RPMI8226 (cell line): ENCODE data around the gene EARS2.
"Not testable (repeated sequence)": the region's sequence is repeated elsewhere in the genome, so short reads cannot be mapped to it uniquely, and the experiment has no call there.

Experiments used
- DNase-seq: peaks from one replicate; pipeline ENCODE4 v3.0.0-alpha.2; 2015

Gene EARS2

GRCh38 chr16:23504453-23505179 is 52.5 kb downstream of the EARS2 start:
- DNase-seq: no peak

GRCh38 chr16:23504076-23504452 is 53.1 kb downstream of the EARS2 start:
- no peak for DNase-seq

GRCh38 chr16:23502466-23502865 is 54.7 kb downstream of the EARS2 start:
- DNase-seq: no peak

DNA sequence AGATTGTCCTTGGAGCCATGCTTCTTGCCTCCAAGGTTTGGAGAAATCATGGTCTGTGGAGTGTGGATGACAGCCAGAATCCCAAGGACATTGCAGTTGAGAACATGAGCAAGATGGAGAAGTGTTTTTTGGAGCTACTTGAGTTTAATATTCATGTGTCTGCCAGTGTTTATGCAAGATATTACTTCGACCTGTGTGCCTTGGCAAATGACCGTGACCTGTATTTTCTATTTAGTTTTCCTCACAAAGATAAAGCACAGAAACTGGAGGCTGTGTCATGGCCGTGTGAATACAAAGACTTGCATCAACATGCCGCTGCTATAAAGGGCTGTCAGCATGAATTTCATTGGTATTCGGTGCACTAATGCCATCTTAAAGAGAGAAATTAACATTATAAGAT is 55.9 kb downstream of the EARS2 start:
- no peak for DNase-seq

GRCh38 chr16:23500862-23501225 is 56.3 kb downstream of the EARS2 start:
- no peak for DNase-seq

- no peak for DNase-seq
Measured at GRCh38 chr16:23500212-23500861, 56.8 kb downstream of the EARS2 start.

- no peak for DNase-seq
Measured at GRCh38 chr16:23499801-23500200, 57.3 kb downstream of the EARS2 start.

DNA sequence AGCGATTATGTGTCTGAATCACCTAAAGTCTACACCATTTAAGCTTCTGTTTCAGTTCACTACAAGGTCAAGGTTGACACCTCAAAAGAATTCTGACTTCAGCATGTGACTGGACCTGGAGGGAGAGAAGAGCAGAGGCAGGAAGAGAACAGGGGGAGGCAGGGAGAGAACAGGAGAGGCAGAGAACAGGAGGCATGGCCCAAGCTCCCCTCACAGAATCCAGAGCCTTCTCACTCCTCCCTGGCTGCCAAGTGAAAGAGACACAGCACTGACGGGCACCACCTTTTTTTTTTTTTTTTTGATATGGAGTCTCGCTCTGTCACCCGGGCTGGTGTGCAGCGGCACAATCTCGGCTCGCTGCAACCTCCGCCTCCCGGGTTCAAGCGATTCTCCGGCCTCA is 58.3 kb downstream of the EARS2 start:
- DNase-seq: no peak

GRCh38 chr16:23497543-23497868 is 59.6 kb downstream of the EARS2 start:
- DNase-seq: no peak

DNA sequence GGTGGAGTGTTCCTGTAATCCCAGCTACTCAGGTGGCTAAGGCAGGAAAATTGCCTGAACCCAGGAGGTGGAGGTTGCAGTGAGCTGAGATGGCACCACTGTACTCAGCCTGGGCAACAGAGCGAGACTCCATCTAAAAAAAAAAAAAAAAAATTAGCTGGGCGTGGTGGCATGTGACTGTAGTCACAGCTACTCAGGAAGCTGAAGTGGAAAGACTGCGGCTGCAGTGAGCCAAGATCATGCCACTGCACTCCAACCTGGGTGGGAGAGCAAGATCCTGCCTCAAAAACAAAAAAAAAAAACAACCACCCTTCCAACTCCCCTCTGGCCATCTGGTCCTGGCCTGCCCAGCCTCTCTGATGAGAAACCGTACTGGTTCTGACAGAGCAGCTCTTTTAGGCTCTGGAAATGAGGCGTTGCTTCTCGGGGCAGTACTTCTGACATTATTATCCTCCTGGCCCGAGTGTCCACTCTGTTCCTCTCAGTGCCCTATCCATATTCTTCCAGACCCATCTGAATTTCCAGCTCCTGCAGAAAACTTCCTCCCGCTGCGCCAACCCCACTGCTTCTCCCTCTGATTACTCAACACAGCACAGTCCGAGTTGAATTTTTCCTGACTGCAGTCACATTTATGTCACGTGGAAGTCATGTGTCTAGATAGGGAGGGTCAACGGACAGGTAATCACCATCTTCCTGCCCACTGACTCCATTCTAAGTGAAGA is 60.2 kb downstream of the EARS2 start:
- DNase-seq: no peak

- no peak for DNase-seq
Measured at GRCh38 chr16:23495671-23496070, 61.5 kb downstream of the EARS2 start.

DNA sequence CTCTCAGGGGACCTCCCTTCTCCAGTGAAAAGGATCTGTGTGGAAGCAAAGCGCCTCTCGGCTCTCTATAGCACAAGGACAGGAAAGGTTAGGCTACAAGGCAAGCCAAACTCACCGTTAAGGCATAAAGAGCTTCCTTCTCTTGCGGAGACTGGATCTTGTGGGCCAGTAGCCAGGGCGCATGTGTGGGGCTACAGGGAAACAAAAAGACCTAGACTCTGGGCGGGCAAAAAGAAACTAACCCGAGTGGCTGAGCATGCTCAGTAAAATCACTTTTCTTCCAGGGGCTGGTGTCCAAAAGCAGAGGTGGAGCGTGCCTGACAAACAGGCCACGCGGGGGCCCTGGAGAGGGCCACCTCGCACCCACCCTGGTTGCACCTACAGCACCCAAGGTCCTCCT is 63.0 kb downstream of the EARS2 start:
- no peak for DNase-seq

GRCh38 chr16:23491490-23492391 is 65.4 kb downstream of the EARS2 start:
- no peak for DNase-seq

DNA sequence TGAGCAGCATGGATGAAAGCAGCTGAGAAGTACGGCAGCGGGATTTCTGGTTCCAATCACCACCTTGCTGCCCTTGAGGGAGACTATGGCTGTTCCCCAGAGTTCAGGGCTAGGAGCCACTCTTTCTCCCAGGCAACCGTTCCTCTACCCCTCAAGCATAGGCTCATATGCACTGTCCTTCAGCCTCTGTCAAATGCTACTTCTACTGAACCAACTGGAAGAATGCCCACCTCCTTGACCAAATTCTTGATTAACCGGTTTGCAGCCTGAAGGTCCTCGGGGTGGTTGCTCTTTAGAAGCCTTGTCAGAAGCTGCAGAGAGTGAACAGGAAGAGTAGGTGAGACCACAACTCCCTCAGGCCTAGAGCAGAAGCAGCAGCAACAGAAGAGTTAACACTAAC is 70.7 kb downstream of the EARS2 start:
- no peak for DNase-seq

GRCh38 chr16:23485841-23486240 is 71.3 kb downstream of the EARS2 start:
- DNase-seq: no peak

DNA sequence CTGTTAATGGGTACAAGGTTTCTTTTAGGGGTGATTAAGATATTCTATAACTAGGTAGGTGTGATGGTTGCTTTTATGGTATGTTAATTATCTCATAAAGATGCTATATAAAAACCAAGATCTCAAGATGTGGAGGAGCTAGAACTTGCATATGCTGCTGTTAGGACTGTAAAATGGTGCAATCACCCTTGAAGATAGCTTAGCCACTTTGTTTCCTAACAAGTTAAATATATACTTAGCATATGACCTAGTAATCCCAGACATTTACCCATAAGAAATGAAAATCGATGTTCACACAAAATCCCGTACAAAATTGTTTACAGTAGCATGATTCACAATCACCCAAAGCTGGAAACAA is 71.9 kb downstream of the EARS2 start:
- no peak for DNase-seq

- no peak for DNase-seq
Measured at GRCh38 chr16:23484510-23485256, 72.5 kb downstream of the EARS2 start.

DNA sequence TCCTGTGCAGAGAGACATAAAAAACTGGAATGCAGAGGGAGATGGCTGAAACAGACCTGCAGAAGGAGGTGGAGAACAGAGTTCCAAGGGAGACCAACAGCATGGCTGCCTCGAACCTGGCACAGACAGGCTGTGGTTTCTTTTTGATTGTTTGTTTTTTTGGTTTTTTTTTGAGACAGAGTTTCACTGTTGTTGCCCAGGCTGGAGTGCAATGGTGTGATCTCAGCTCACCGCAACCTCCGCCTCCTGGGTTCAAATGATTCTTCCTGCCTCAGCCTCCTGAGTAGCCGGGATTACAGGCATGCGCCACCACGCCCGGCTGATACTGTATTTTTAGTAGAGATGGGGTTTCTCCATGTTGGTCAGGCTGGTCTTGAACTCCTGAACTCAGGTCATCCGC is 73.7 kb downstream of the EARS2 start:
- DNase-seq: not testable (repeated sequence)

- DNase-seq: no peak
Measured at GRCh38 chr16:23482778-23483177, 74.4 kb downstream of the EARS2 start.

- DNase-seq: no peak
Measured at GRCh38 chr16:23480257-23480656, 76.9 kb downstream of the EARS2 start.

- no peak for DNase-seq
Measured at GRCh38 chr16:23479138-23479537, 78.0 kb downstream of the EARS2 start.

GRCh38 chr16:23478566-23478965 is 78.6 kb downstream of the EARS2 start:
- no peak for DNase-seq

DNA sequence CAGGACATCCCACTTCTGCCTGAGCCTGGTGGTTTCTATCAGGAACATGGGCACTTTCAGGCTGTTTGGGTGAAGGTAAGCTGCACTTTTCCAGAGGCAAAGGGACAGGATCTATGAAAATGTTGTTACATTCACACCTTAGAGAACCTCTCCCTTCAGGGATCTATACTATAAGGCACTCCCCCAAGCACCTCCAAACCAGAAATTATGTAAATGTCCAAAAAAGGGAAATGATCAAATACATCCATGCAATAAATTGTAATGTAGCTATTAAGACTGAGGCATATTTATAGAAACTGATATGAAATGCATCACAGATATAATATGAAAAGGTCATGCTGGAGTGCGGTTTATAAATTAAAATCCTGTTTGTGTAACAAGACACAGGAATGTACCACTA is 80.9 kb downstream of the EARS2 start:
- DNase-seq: no peak
